Activated CD4-positive, alpha-beta T cell treated with anti-CD3 and anti-CD28 coated beads for 1 hour (primary cell): ENCODE data around the gene HOXA1.

Source experiments
- DNase-seq: peaks from one replicate; pipeline ENCODE4 v3.0.0-alpha.2; 2020

HOXA1 gene

DNA sequence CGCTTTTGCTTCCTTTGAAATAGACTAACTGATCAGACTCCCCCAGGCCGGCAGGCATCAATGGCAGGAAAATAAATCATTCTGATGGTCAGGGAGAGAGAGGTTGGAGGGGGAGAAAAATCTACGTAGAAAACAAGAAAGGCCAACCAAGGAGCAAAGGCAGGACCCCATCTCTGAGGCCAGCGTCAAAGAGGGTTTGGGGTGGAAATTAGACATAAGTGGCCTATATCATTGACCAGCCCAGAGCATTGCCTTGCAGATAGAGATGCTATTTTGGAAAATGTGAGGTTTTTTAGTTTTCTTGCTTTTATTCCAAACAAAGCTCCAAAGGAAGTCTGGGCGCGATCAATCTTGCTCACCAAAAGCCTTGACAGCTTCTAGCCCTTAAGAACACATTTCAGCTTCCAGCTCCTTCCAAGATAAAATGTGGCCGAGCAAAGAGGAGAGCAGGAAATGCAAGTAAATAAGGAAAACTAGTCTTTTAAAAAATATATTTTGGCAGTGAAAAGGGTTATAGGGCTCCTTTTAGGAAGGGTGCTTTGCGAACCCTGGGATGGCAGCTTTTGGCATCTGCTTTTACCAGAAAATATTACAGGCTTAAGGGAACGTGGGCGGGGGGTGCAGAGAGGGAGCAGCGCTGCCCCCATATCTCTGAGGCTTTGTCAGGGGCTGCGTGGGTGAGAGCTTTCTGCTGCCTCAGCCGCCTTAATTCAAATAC lies 8.7 kb upstream of the HOXA1 start:
- no peak for DNase-seq

DNA sequence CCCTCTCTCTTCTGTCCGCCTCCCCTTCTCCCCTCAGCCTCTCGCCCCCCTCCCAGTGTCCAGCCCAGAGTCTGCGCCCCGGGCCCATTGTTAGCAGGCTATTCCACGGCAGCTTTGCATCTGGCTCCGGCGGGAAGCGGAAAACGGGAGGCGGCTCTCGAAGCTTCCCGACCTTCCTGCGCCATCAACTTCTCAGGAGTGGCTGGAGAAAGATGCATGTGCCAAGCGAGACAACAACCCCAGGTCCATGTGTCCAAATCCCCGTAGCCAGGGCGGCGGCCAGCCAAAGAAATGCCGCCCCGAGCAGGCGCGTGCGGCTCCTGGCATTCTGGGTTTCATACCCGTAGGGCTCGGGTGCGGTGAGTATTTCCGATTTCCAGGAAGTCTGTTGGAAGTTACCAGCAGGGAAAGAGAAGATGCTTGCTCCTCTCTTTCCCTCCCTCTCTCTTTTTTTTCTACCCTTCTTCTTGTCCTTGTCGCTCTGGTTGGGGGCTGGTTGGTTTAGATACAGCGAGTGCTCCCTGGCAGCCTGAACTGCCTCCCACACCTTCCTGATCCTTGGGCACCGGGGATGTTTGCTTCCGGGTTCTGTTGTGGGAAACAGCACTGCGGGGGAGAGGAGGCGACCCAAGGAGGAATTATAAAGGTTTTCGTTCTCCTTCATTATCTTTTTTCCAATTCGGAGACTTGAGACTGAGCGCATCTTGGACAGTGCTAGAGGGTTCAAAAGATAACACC lies 7.9 kb upstream of the HOXA1 start:
- no peak for DNase-seq

GRCh38 chr7:27102581-27103442 lies 7.0 kb upstream of the HOXA1 start, which contains the start of gene HOXA2:
TSS of gene HOXA2 (minus strand) at chr7:27102683. CDS start at chr7:27102500, 183 bp downstream.
- no peak for DNase-seq

DNA sequence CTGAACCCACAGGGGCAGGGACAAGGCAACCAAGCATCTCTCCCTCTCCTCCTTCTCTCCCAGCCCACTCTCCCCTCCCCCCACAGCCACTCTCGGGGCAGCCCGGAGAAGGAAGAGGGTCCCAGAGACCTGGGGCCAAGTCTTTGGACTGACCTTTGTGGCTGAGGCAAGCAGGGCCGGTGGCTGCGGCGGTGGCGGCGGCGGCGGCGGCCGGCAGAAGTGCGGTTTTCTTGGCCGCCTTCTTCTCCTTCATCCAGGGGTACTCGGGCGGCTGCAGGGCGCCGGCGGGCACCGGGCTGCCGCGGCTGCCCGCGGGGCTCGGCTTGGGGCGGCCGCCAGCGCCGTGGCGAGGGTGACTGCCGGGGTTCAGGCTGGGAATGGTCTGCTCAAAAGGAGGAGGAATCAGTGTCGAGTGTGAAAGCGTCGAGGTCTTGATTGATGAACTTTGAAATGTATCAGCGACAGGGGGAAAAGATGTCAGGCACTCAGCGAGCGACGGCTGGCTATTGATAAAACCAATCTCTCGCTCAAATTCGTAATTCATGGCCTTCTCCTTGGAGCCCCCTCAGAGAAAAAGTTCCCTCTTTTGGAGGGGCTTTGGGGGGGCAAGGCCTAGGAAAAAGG lies 6.3 kb upstream of the HOXA1 start:
- no peak for DNase-seq

GRCh38 chr7:27101171-27101956 lies 5.6 kb upstream of the HOXA1 start:
- DNase-seq: no peak

DNA sequence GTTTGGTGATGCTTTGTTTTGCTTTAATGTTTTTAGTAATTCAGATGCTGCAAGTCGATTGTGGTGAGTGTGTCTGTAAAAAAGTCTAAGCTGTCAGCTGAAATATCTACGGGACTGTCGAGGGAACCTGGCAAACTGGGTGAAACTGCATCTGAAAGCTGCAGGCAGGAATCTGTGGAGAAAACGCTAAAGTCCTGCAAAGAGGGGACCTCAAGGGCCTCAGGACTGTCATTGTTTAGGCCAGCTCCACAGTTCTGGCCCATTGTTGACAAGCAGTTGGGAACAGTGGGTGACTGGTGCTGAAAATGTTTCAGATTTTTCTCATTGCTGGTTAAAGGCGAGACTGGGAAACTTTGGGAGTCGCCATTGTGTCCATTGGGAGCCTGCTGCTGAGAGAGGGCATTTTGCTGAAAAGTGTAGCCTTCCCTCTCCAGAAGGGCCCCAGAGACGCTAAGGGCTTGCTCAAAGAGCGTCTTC lies 4.9 kb upstream of the HOXA1 start:
- DNase-seq: no peak

- DNase-seq: no peak
These were observed 3.9 kb upstream of the HOXA1 start for GRCh38 chr7:27099453-27100370.

- no peak for DNase-seq
These were observed 3.0 kb upstream of the HOXA1 start for GRCh38 chr7:27098578-27099451.

DNA sequence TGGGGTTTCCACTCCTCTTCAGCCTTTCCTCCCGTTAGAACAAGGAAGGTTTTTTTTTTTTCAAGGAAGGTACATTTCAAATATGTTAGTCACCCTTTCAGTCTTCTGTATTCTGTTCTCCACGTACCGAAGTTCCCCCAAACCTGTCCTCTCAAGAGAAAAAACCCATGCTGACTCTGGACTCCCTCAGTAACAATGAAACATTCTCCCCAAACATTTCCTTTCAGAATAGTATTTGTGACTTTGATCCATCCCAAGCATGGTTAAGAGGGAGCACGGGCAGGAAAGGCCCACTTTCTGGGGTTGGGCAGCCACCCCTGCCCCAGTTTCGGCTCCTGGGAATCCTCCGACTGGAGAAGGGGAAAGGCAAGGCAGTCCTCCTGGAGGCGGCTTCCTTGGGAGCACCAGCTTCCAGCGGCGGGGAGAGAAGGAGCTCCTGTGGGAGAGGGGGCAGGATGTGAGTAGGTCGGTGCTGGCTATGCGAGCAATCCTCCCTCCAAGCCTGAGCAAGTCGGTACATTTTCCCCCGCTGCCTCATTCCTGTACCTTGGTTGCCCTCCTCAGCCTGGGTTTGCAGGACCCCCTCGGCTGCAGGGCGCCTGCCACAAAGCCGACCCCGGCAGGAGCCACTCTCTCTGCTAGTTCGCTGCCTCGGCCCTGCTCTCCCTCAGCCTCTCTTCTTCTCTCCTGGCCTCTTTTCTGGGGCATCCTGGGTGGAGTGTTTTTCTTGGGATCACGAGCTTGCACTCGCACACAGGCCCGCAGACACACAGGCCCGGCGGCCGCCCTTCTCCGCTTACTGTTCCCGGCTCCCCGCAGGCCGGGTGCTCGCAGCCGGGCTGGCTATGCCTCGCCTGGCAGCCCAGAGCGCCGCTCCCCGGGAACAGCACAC lies 2.1 kb upstream of the HOXA1 start:
- no peak for DNase-seq

DNA sequence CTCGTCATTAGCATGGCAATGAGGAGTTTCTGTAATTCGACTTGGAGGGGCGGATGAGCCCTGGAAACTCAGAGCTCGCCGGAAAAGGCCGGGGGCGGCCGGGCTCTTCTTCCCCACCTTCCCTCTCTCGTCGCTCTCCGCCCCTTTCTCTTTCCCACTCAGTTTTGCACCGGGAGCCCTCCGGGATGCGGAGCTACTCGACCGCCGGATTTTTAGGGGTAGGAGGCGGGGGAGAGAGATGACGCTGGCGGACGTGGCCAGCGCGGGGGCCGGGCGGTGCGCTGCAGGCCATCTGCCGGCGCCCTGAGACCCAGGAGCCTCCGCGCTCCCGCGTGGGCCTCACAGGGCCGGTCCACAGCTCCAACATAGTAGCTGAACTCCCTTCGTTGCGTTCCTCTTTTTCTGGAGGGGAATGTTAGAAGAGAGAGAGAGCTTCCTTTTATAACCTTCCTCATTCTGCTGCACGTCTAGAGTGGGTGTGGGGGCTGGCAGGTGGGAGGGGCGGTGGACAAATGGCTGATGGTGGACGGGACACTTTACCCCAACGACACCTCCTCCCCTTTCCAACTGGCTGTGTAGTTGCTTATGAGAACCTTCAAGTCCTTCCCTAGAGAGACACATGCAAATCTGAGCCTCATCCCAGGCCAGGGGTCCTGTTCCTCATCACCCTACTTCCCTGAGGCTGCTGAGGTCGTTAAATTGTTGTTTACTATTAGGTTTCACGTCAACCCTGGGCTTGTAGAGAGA lies 1.1 kb upstream of the HOXA1 start:
- DNase-seq: no peak

- no peak for DNase-seq
These were observed 527 bp downstream of the HOXA1 start for GRCh38 chr7:27095050-27095896.

DNA sequence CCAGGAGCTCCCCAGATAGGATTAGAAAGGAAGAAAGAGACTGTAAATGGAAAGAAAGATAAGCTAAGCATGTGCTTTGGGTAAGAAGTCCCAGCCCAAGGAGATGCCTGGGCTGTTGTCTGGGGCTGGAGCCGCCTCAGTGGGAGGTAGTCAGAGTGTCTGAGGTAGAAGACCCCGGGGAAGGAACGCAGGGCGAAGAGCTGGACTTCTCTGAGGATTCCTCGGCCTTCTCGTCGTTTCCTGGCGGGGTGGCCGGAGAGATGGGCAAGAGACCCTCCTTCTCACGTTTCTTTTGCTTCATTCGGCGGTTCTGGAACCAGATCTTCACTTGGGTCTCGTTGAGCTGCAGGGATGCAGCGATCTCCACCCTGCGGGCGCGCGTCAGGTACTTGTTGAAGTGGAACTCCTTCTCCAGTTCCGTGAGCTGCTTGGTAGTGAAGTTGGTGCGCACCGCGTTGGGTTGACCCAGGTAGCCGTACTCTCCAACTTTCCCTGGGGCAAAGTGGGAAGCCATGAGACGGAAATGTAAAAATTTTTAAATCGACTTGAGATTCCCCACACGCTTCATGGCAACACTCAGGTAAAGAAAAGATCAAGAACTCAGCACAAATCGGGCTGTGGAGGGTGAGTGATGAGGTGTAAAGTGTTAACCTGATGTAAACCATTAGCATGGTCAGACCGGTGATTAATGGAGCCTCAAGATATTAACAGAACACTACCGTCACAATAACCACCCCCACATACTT lies 1.3 kb downstream of the HOXA1 start:
- no peak for DNase-seq

GRCh38 chr7:27093184-27093895 lies 2.5 kb downstream of the HOXA1 start:
- no peak for DNase-seq

- DNase-seq: no peak
These were observed 3.0 kb downstream of the HOXA1 start for GRCh38 chr7:27092819-27093110.

- DNase-seq: no peak
These were observed 3.6 kb downstream of the HOXA1 start for GRCh38 chr7:27091941-27092818.
